Upper lobe of left lung (tissue), 4 donors: ENCODE measurements around the gene MOB3B.

Experiments
- CTCF ChIP-seq, 6 experiments: fragments of 450-650 bp in 4 of 6; fragments of 200-600 bp in 2 of 6; sonication (generic) in 2 of 6; IDR thresholded peaks; one replicate each; pipeline ENCODE4 v1.5.1; 2016 to 2019; ENCODE audit warnings: antibody characterized with exemption in 6 of 6
- POLR2AphosphoS5 ChIP-seq, 2 donors: sonication (generic); formaldehyde crosslinking; IDR thresholded peaks; one replicate each; pipeline ENCODE4 v1.5.1; 2017; ENCODE audit warnings: antibody characterized with exemption in 2 of 2

DNA sequence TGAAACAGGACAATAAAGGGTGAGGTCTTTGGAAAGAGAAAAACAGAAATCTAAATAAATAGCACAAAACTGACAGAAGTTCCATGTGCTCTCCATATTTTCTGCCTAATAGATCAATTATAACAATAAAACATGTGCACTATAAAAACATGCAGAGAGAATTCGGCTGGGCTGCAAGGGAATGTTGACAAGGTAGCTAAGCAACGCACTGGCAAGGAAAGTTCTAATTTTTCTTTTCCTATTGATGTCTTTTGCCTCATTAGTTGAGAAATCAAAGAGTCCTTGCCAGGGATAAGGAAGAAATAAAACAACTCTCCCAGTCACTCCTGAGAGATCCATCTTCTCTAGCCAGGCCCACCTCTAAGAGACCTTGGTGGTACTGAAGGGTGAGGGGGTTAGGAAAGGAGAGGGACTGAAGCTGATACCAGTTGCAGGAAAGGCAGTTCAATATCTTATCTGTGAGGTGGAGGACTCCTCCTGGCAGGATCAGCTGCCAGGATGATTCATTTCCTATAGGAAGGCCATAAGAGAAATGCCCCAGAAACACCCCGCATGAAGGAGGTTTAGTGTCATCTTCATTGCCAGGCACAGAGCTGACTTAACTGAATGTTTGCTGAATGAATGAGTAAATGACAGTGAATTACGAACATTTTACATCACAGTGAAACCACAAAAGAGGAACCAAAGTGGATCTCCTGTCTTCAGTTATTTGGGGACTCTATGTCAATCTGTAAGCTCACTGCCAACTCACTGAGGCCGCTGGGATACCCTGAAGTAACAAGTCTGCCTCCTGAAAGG, 69.2 kb downstream of the MOB3B start:
- TF ChIP-seq CTCF (IDR thresholded peaks at IDR 0.05) (no peak), POLR2AphosphoS5 (IDR thresholded peaks at IDR 0.05) (peak in 1 of 2 donors; percentile 22)
